C4-2B (cell line): ENCODE data around the gene STX17.

Experiments
- H3K27ac ChIP-seq: fragments of 450-650 bp; 2 replicates; pipeline ENCODE4 v1.5.1; 2017
- CTCF ChIP-seq: fragments of 450-650 bp; conservative IDR thresholded peaks from 2 replicates; pipeline ENCODE4 v1.5.1; 2017; ENCODE audit warnings: mild to moderate bottlenecking
- ZFX ChIP-seq: fragments of 450-650 bp; IDR thresholded peaks from 2 replicates; pipeline ENCODE4 v1.6.1; 2017

Gene STX17

GRCh38 chr9:99867968-99868367 lies 38.5 kb upstream of the STX17 start:
- TF ChIP-seq CTCF (no peak), ZFX (no peak)
- no peak overlapping the region for H3K27ac ChIP-seq

- TF ChIP-seq CTCF (no peak), ZFX (no peak)
- H3K27ac ChIP-seq, result no peak overlapping the region
These were observed 37.6 kb upstream of the STX17 start for GRCh38 chr9:99868845-99869244.

- no peak overlapping the region for H3K27ac ChIP-seq
- TF ChIP-seq ZFX (no peak), CTCF (no peak)
These were observed 36.3 kb upstream of the STX17 start for GRCh38 chr9:99870126-99870525.

GRCh38 chr9:99873531-99873930 lies 32.9 kb upstream of the STX17 start:
- H3K27ac ChIP-seq, result no peak overlapping the region
- TF ChIP-seq ZFX, result no peak

- TF ChIP-seq ZFX, result no peak
- no peak for TF ChIP-seq CTCF
- H3K27ac ChIP-seq, result no peak overlapping the region
These were observed 32.4 kb upstream of the STX17 start for GRCh38 chr9:99873943-99874584.

- no peak for TF ChIP-seq CTCF
- TF ChIP-seq ZFX, result no peak
- H3K27ac ChIP-seq, result no peak overlapping the region
These were observed 30.3 kb upstream of the STX17 start for GRCh38 chr9:99876190-99876589.

- no peak for TF ChIP-seq CTCF
- no peak for TF ChIP-seq ZFX
- no peak overlapping the region for H3K27ac ChIP-seq
These were observed 27.8 kb upstream of the STX17 start for GRCh38 chr9:99878651-99879050.

- H3K27ac ChIP-seq, result no peak overlapping the region
- TF ChIP-seq CTCF, result no peak
- no peak for TF ChIP-seq ZFX
These were observed 24.7 kb upstream of the STX17 start for GRCh38 chr9:99881769-99882168.
